DOHH2 (cell line): ENCODE data around the gene SFT2D2.

ENCODE experiments used
- H3F3A ChIP-seq: fragments of 200-600 bp; sonication (generic), shearing (Covaris generic); 2 replicates; pipeline ENCODE4 v1.6.0; 2016; ENCODE audit warnings: antibody characterized with exemption, mild to moderate bottlenecking; ENCODE audit not compliant: control insufficient read depth, insufficient read depth
- H3K27ac ChIP-seq: fragments of 200-600 bp; sonication (generic); 2 replicates; pipeline ENCODE4 v1.5.1; 2014; ENCODE audit warnings: low read depth, mild to moderate bottlenecking, low read length, moderate library complexity
- H3K27me3 ChIP-seq: fragments of 200-600 bp; sonication (generic); 2 replicates; pipeline ENCODE4 v1.6.1; 2014; ENCODE audit warnings: mild to moderate bottlenecking, low read length, mixed read lengths; ENCODE audit not compliant: control insufficient read depth
- H3K36me3 ChIP-seq: fragments of 200-600 bp; sonication (generic); 2 replicates; pipeline ENCODE4 v1.6.1; 2014; ENCODE audit warnings: mild to moderate bottlenecking, low read length, moderate library complexity, mixed read lengths; ENCODE audit not compliant: control insufficient read depth
- H3K4me1 ChIP-seq: fragments of 200-600 bp; sonication (generic); 2 replicates; pipeline ENCODE4 v1.6.1; 2014; ENCODE audit warnings: mild to moderate bottlenecking, low read length, mixed read lengths; ENCODE audit not compliant: control insufficient read depth
- H3K4me2 ChIP-seq: fragments of 200-600 bp; sonication (generic); 2 replicates; pipeline ENCODE4 v1.6.0; 2014; ENCODE audit warnings: mild to moderate bottlenecking, low read length, moderate library complexity
- H3K4me3 ChIP-seq: fragments of 200-600 bp; sonication (generic); 2 replicates; pipeline ENCODE4 v1.5.1; 2014; ENCODE audit warnings: mild to moderate bottlenecking, low read length, mixed read lengths
- H3K79me2 ChIP-seq: fragments of 200-600 bp; sonication (generic); 2 replicates; pipeline ENCODE4 v1.6.1; 2014; ENCODE audit warnings: mild to moderate bottlenecking, low read length, mixed read lengths; ENCODE audit not compliant: control insufficient read depth
- H3K9me2 ChIP-seq: fragments of 200-600 bp; sonication (generic); replicated peaks from 2 replicates; pipeline ENCODE4 v1.6.1; 2014; ENCODE audit warnings: mild to moderate bottlenecking, low read length, mixed read lengths; ENCODE audit not compliant: control insufficient read depth
- H3K9me3 ChIP-seq: fragments of 200-600 bp; sonication (generic); 2 replicates; pipeline ENCODE4 v1.6.1; 2014; ENCODE audit warnings: antibody characterized with exemption, low read length, mixed read lengths; ENCODE audit not compliant: control insufficient read depth, insufficient read depth
- H4K20me1 ChIP-seq: fragments of 200-600 bp; sonication (generic); 2 replicates; pipeline ENCODE4 v1.6.0; 2014; ENCODE audit warnings: low read depth, mild to moderate bottlenecking, antibody characterized with exemption, low read length, moderate library complexity; ENCODE audit not compliant: control insufficient read depth, insufficient read depth
- EZH2phosphoT487 ChIP-seq: fragments of 200-600 bp; sonication (generic); IDR thresholded peaks from 2 replicates; pipeline ENCODE4 v1.6.1; 2017; ENCODE audit warnings: borderline replicate concordance, mild to moderate bottlenecking, antibody characterized with exemption, low read length, moderate library complexity, mixed read lengths
- TF ChIP-seq, protein P1 (sequence below): fragments of 200-600 bp; sonication (generic); IDR thresholded peaks from one replicate; pipeline ENCODE4 v1.5.1; 2014; ENCODE audit warnings: antibody characterized with exemption, mild to moderate bottlenecking, low read depth, low read length; ENCODE audit not compliant: poor library complexity, severe bottlenecking

SFT2D2 gene

DNA sequence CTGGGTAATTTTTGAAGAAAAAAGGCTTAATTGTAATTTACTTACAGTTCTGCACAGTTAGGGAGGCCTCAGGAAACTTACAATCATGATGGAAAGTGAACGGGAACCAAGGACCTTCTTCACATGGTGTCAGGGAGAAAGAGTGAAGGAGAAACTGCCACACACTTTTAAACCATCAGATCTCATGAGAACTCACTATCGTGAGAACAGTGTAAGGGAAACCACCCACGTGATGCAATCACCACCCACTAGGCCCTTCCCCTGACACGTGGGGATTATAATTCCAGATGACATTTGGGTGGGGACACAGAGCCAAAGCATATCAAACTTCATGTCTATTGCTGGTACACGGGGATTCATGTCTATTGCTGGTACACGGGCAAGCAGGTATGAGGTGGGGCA, 5.3 kb upstream of the SFT2D2 start:
- no peaks in the 10 kb centered on the region for H3K36me3 ChIP-seq
- no peak overlapping the region for H3K4me3 ChIP-seq
- no peaks in the 10 kb centered on the region for H3K9me2 ChIP-seq
- H3F3A ChIP-seq: no peaks in the 10 kb centered on the region; the same call in 1 of the 2 replicates
- H3K9me3 ChIP-seq: no peaks in the 10 kb centered on the region
- H3K4me2 ChIP-seq: no peak overlapping the region
- no peaks in the 10 kb centered on the region for H4K20me1 ChIP-seq
- H3K27me3 ChIP-seq: no peaks in the 10 kb centered on the region
- no peak overlapping the region for H3K27ac ChIP-seq
- no peak for TF ChIP-seq EZH2phosphoT487
- TF ChIP-seq, protein P1, sequence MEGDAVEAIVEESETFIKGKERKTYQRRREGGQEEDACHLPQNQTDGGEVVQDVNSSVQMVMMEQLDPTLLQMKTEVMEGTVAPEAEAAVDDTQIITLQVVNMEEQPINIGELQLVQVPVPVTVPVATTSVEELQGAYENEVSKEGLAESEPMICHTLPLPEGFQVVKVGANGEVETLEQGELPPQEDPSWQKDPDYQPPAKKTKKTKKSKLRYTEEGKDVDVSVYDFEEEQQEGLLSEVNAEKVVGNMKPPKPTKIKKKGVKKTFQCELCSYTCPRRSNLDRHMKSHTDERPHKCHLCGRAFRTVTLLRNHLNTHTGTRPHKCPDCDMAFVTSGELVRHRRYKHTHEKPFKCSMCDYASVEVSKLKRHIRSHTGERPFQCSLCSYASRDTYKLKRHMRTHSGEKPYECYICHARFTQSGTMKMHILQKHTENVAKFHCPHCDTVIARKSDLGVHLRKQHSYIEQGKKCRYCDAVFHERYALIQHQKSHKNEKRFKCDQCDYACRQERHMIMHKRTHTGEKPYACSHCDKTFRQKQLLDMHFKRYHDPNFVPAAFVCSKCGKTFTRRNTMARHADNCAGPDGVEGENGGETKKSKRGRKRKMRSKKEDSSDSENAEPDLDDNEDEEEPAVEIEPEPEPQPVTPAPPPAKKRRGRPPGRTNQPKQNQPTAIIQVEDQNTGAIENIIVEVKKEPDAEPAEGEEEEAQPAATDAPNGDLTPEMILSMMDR: no peak
- H3K4me1 ChIP-seq: peaks cover 13% of the 10 kb centered on the region
- no peaks in the 10 kb centered on the region; the same call in 1 of the 2 replicates for H3K79me2 ChIP-seq

DNA sequence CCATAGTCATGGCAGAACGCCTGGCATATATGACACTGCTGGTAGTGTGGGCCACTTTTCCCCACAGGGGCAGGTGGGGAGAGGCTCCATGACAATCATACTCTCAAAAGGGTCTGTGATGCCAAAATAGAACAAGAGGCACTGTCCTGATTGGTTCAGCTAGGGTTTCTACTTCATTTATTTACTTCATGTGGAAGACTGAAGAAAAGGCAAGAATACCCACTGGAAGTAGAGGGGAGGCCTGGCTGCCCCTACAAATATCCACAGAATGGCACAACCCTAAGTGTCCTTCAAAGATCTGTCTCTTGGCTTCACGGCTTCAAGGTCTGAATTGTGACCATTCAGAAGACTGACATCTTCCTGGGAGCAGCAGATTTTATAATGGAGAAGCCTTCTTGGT, 4.5 kb upstream of the SFT2D2 start:
- Histone ChIP-seq H4K20me1 (no peaks in the 10 kb centered on the region), H3K9me2 (no peaks in the 10 kb centered on the region), H3K27me3 (no peaks in the 10 kb centered on the region), H3K36me3 (peaks cover 4% of the 10 kb centered on the region; the same call in 1 of the 2 replicates), H3K79me2 (peaks cover 5% of the 10 kb centered on the region), H3K4me2 (no peak overlapping the region), H3K4me1 (peaks cover 15% of the 10 kb centered on the region), H3K27ac (no peak overlapping the region), H3K4me3 (no peak overlapping the region), H3K9me3 (no peaks in the 10 kb centered on the region), H3F3A (no peaks in the 10 kb centered on the region; the same call in 1 of the 2 replicates)
- TF ChIP-seq, protein P1: no peak
- TF ChIP-seq EZH2phosphoT487: no peak

DNA sequence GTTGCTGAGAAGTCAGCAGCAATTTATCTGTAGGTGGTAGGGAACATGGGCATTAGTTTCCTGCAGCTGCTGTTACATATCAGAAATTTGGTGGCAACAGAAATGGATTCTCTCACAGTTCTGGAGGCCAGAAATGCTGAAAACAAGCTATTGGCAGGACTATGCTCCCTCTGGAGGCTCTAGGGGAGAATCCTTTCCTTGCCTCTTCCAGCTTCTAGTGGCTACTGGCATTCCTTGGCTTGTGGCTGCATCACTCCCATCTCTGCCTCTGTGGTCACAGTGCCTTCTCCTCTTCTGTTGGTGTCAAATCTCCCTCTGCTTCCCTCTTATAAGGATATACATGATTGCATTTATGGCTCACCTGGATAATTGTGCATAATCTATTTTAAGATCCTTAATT, 2.5 kb upstream of the SFT2D2 start:
- no peak overlapping the region for H3K27ac ChIP-seq
- peaks cover 30% of the 10 kb centered on the region for H3K4me1 ChIP-seq
- H3K9me3 ChIP-seq: no peaks in the 10 kb centered on the region
- H3K36me3 ChIP-seq: peaks cover 15% of the 10 kb centered on the region
- H3K9me2 ChIP-seq: no peaks in the 10 kb centered on the region
- H3F3A ChIP-seq: no peaks in the 10 kb centered on the region; the same call in 1 of the 2 replicates
- no peak overlapping the region for H3K4me2 ChIP-seq
- no peaks in the 10 kb centered on the region for H3K27me3 ChIP-seq
- H4K20me1 ChIP-seq: peaks cover 10% of the 10 kb centered on the region; the same call in 1 of the 2 replicates
- no peak overlapping the region for H3K4me3 ChIP-seq
- peaks cover 25% of the 10 kb centered on the region for H3K79me2 ChIP-seq
- TF ChIP-seq EZH2phosphoT487: no peak
- TF ChIP-seq, protein P1: no peak
